Subcutaneous adipose tissue (tissue), 4 donors: ENCODE data around the gene CPNE8. TPM values are rescaled to one million over a fixed set of nuclear protein-coding genes. Genes with fewer than 3 reads are reported as not detected.

Source experiments
- CTCF ChIP-seq: fragments of 450-650 bp; IDR thresholded peaks from one replicate; pipeline ENCODE4 v1.5.1; 2016; ENCODE audit warnings: low read depth, mild to moderate bottlenecking, control low read depth, antibody characterized with exemption, moderate library complexity
- total RNA-seq, 4 donors: library from RNA; depleted of rRNA; stranded (reverse); fragments of >200 nt; gene quantifications; one replicate each; pipeline ENCODE4 v1.1.0, GENCODE V29; 2016

CPNE8 gene
- total RNA-seq, 4 donors from 2014 or later: 26.4 to 44.7 (median 37.7) TPM

- no peak for TF ChIP-seq CTCF
Measured at GRCh38 chr12:38788106-38788505, 117.3 kb downstream of the CPNE8 start.

GRCh38 chr12:38785381-38785780, 120.0 kb downstream of the CPNE8 start:
- TF ChIP-seq CTCF: no peak

- no peak for TF ChIP-seq CTCF
Measured at GRCh38 chr12:38783304-38783703, 122.1 kb downstream of the CPNE8 start.

- no peak for TF ChIP-seq CTCF
Measured at GRCh38 chr12:38782359-38782758, 123.0 kb downstream of the CPNE8 start.

- TF ChIP-seq CTCF: no peak
Measured at GRCh38 chr12:38776647-38777046, 128.7 kb downstream of the CPNE8 start.

GRCh38 chr12:38775457-38775856, 129.9 kb downstream of the CPNE8 start:
- no peak for TF ChIP-seq CTCF

- no peak for TF ChIP-seq CTCF
Measured at GRCh38 chr12:38772437-38772836, 133.0 kb downstream of the CPNE8 start.
